Measurements from ENCODE around the gene CAMK4. TPM values are rescaled to one million over a fixed set of nuclear protein-coding genes. Genes with fewer than 3 reads are reported as not detected.

The CAMK4 gene
- total RNA-seq, 1 donor from 2014 or later = 34.5 TPM

DNA sequence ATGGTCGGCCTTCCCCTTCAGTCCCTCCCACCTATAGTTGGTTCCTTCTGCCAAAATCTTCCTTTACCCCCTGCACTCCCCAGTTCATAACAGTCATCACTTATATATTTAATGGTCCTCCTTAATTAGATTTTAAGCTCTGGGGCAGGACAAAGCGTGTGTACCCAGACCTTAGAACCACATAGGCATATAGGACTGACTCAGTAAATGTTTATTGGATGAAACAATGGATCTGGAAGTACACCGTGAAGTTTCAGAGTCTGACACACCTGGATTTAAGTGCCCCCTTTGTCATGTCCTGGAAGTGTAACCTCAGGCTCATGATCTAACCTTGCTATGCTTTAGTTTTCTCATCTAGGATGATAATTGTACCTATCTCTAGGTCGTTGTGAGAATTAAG is 256.2 kb downstream of the CAMK4 start:
- Mint-ChIP-seq H3K4me1 (ENCODE audit: unreplicated experiment) (peaks cover 4% of the 10 kb centered on the region), H3K36me3 (ENCODE audit: low read depth, unreplicated experiment) (peaks cover 14% of the 10 kb centered on the region), H3K4me3 (ENCODE audit: unreplicated experiment) (no peak overlapping the region), H3K27me3 (ENCODE audit: unreplicated experiment) (peaks cover 1% of the 10 kb centered on the region), H3K27ac (ENCODE audit: unreplicated experiment) (no peak overlapping the region), H3K9me3 (ENCODE audit: unreplicated experiment) (no peaks in the 10 kb centered on the region)
- TF ChIP-seq, protein P1, sequence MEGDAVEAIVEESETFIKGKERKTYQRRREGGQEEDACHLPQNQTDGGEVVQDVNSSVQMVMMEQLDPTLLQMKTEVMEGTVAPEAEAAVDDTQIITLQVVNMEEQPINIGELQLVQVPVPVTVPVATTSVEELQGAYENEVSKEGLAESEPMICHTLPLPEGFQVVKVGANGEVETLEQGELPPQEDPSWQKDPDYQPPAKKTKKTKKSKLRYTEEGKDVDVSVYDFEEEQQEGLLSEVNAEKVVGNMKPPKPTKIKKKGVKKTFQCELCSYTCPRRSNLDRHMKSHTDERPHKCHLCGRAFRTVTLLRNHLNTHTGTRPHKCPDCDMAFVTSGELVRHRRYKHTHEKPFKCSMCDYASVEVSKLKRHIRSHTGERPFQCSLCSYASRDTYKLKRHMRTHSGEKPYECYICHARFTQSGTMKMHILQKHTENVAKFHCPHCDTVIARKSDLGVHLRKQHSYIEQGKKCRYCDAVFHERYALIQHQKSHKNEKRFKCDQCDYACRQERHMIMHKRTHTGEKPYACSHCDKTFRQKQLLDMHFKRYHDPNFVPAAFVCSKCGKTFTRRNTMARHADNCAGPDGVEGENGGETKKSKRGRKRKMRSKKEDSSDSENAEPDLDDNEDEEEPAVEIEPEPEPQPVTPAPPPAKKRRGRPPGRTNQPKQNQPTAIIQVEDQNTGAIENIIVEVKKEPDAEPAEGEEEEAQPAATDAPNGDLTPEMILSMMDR (IDR thresholded peaks at IDR 0.05; ENCODE audit: unreplicated experiment) = no peak
- no peak for DNase-seq (ENCODE audit: low spot score)

- peaks cover 5% of the 10 kb centered on the region for H3K36me3 Mint-ChIP-seq (ENCODE audit: low read depth, unreplicated experiment)
- H3K4me3 Mint-ChIP-seq (ENCODE audit: unreplicated experiment) = no peak overlapping the region
- peak overlapping the region; percentile 7 for H3K27ac Mint-ChIP-seq (ENCODE audit: unreplicated experiment)
- TF ChIP-seq, protein P1 (IDR thresholded peaks at IDR 0.05; ENCODE audit: unreplicated experiment) = no peak
- peaks cover 13% of the 10 kb centered on the region for H3K4me1 Mint-ChIP-seq (ENCODE audit: unreplicated experiment)
- no peak for DNase-seq (ENCODE audit: low spot score)
- H3K9me3 Mint-ChIP-seq (ENCODE audit: unreplicated experiment) = no peaks in the 10 kb centered on the region
- no peaks in the 10 kb centered on the region for H3K27me3 Mint-ChIP-seq (ENCODE audit: unreplicated experiment)
Measured at GRCh38 chr5:111486055-111486454, 261.9 kb downstream of the CAMK4 start.

DNA sequence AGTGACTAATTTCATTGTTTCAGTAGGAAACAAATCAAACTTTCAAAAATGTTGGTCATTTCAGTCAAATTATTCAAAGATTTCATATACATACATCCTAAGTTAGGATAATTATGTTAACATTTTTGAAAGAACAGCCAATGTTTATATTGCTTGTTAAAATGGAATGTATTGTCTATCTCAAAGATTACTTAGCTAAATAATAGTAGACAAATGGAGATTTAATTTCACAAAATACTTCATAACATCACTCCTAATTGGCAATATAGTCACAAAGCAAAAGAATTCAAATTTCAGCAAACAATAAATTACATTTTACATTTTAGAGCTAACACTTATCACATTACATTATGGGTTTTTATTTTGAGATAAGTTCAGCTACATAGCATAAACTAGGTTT is 262.7 kb downstream of the CAMK4 start:
- no peaks in the 10 kb centered on the region for H3K9me3 Mint-ChIP-seq (ENCODE audit: unreplicated experiment)
- H3K27ac Mint-ChIP-seq (ENCODE audit: unreplicated experiment) = no peak overlapping the region
- peaks cover 9% of the 10 kb centered on the region for H3K4me1 Mint-ChIP-seq (ENCODE audit: unreplicated experiment)
- H3K4me3 Mint-ChIP-seq (ENCODE audit: unreplicated experiment) = no peak overlapping the region
- peaks cover 5% of the 10 kb centered on the region for H3K36me3 Mint-ChIP-seq (ENCODE audit: low read depth, unreplicated experiment)
- no peaks in the 10 kb centered on the region for H3K27me3 Mint-ChIP-seq (ENCODE audit: unreplicated experiment)
- TF ChIP-seq, protein P1 (IDR thresholded peaks at IDR 0.05; ENCODE audit: unreplicated experiment) = no peak
- no peak for DNase-seq (ENCODE audit: low spot score)

DNA sequence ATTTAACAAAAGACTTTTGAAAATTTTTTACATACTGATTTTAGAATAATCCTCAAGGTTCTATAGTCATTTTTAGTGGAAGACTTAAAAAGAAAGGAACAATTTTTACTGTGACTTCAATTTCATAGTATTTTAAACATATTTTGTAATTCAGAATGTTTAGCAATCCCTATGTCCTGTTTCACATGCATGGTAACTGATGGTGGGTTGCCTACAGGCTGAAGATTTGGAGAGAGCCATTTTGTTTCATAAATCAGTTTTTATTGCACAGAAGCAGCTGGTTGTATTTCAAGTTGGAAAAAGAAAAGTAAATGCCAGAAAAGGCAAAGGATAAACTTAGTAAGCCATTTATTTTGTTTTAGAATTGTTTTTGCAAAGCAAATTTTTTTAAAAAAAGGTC is 264.2 kb downstream of the CAMK4 start:
- DNase-seq (ENCODE audit: low spot score) = no peak
- no peak overlapping the region for H3K4me3 Mint-ChIP-seq (ENCODE audit: unreplicated experiment)
- TF ChIP-seq, protein P1 (IDR thresholded peaks at IDR 0.05; ENCODE audit: unreplicated experiment) = no peak
- no peak overlapping the region for H3K27ac Mint-ChIP-seq (ENCODE audit: unreplicated experiment)
- peaks cover 3% of the 10 kb centered on the region for H3K27me3 Mint-ChIP-seq (ENCODE audit: unreplicated experiment)
- H3K36me3 Mint-ChIP-seq (ENCODE audit: low read depth, unreplicated experiment) = peaks cover 4% of the 10 kb centered on the region
- H3K4me1 Mint-ChIP-seq (ENCODE audit: unreplicated experiment) = peaks cover 9% of the 10 kb centered on the region
- H3K9me3 Mint-ChIP-seq (ENCODE audit: unreplicated experiment) = no peaks in the 10 kb centered on the region

GRCh38 chr5:111493031-111493430 is 268.8 kb downstream of the CAMK4 start:
- TF ChIP-seq, protein P1 (IDR thresholded peaks at IDR 0.05; ENCODE audit: unreplicated experiment) = no peak
- Mint-ChIP-seq H3K4me3 (ENCODE audit: unreplicated experiment) (no peak overlapping the region), H3K27ac (ENCODE audit: unreplicated experiment) (no peak overlapping the region), H3K27me3 (ENCODE audit: unreplicated experiment) (peaks cover 3% of the 10 kb centered on the region), H3K9me3 (ENCODE audit: unreplicated experiment) (no peaks in the 10 kb centered on the region), H3K4me1 (ENCODE audit: unreplicated experiment) (no peaks in the 10 kb centered on the region), H3K36me3 (ENCODE audit: low read depth, unreplicated experiment) (peaks cover 4% of the 10 kb centered on the region)
- no peak for DNase-seq (ENCODE audit: low spot score)
